Keratinocyte (primary cell): ENCODE measurements around the gene TOLLIP. TPM values are rescaled to one million over a fixed set of nuclear protein-coding genes. Genes with fewer than 3 reads are reported as not detected.
"Not testable (repeated sequence)": the region's sequence is repeated elsewhere in the genome, so short reads cannot be mapped to it uniquely, and the experiment has no call there.

Experiments used
- DNase-seq: peaks from one replicate; pipeline ENCODE4 v3.0.0-alpha.2; 2011; ENCODE audit warnings: low read depth, missing footprints, low spot score
- FAIRE-seq: peaks from 2 replicates; lab custom pipeline; 2011; peaks lifted over from hg19 to GRCh38; lab: Jason Lieb, UNC
- H2AFZ ChIP-seq: 2 replicates; pipeline ENCODE4 v1.6.0; 2012; ENCODE audit warnings: low read length, control low read depth, inconsistent platforms; ENCODE audit not compliant: control insufficient read depth
- H3K27ac ChIP-seq: 2 replicates; pipeline ENCODE4 v1.5.1; 2011; ENCODE audit warnings: low read length; ENCODE audit not compliant: control insufficient read depth, insufficient read depth
- H3K27me3 ChIP-seq: 3 replicates; pipeline ENCODE4 v1.6.0; 2011; ENCODE audit warnings: low read length; ENCODE audit not compliant: control insufficient read depth, insufficient read depth; ENCODE audit errors: extremely low read depth
- H3K36me3 ChIP-seq, 2 experiments: 2 replicates in 1 of 2; 3 replicates in 1 of 2; pipeline ENCODE4 v1.5.1; 2011; ENCODE audit warnings: low read length in 2 of 2, mild to moderate bottlenecking in 1 of 2; ENCODE audit not compliant: control insufficient read depth in 2 of 2, insufficient read depth in 2 of 2; ENCODE audit errors: extremely low read depth in 1 of 2
- H3K4me1 ChIP-seq: 3 replicates; pipeline ENCODE4 v1.5.1; 2011; ENCODE audit warnings: low read length; ENCODE audit not compliant: control insufficient read depth, insufficient read depth; ENCODE audit errors: extremely low read depth
- H3K4me2 ChIP-seq: 3 replicates; pipeline ENCODE4 v1.6.0; 2011; ENCODE audit warnings: low read depth, low read length; ENCODE audit not compliant: control insufficient read depth, insufficient read depth; ENCODE audit errors: extremely low read depth
- H3K4me3 ChIP-seq, 3 experiments: fragments of 200-600 bp in 1 of 3; sonication (generic) in 1 of 3; 2 replicates in 2 of 3; 3 replicates in 1 of 3; pipeline ENCODE4 v1.5.1; 2011 to 2016; ENCODE audit warnings: low read length in 3 of 3, mild to moderate bottlenecking in 3 of 3, control low read depth in 2 of 3, inconsistent platforms in 1 of 3, low read depth in 1 of 3, mixed read lengths in 1 of 3, mixed run types in 1 of 3, moderate library complexity in 1 of 3; ENCODE audit not compliant: control insufficient read depth in 2 of 3, insufficient read depth in 2 of 3; ENCODE audit errors: extremely low read depth in 1 of 3
- H3K79me2 ChIP-seq: 2 replicates; pipeline ENCODE4 v1.6.0; 2012; ENCODE audit warnings: low read length; ENCODE audit not compliant: control insufficient read depth, insufficient read depth
- H3K9ac ChIP-seq: 3 replicates; pipeline ENCODE4 v1.6.0; 2011; ENCODE audit warnings: low read length; ENCODE audit not compliant: control insufficient read depth, insufficient read depth; ENCODE audit errors: extremely low read depth
- H3K9me1 ChIP-seq: 3 replicates; pipeline ENCODE4 v1.6.0; 2011; ENCODE audit warnings: low read length; ENCODE audit not compliant: control insufficient read depth, insufficient read depth; ENCODE audit errors: extremely low read depth
- H3K9me3 ChIP-seq: 2 replicates; pipeline ENCODE4 v1.5.1; 2012; ENCODE audit warnings: low read depth, low read length; ENCODE audit not compliant: control insufficient read depth
- H4K20me1 ChIP-seq: 3 replicates; pipeline ENCODE4 v1.6.0; 2011; ENCODE audit warnings: low read length; ENCODE audit not compliant: control insufficient read depth, insufficient read depth; ENCODE audit errors: extremely low read depth
- EZH2 ChIP-seq: IDR thresholded peaks from one replicate; pipeline ENCODE4 v1.6.1; 2012; ENCODE audit warnings: inconsistent platforms, mild to moderate bottlenecking, low read length, moderate library complexity
- dilution Hi-C: fragments of 300-500 bp; cut with MboI; formaldehyde crosslinking; loops from one replicate; pipeline ENCODE4 v1.7.0; 2020; ENCODE audit warnings: low sequenced_read_pairs; ENCODE audit not compliant: extremely low pct_ligation_motif_present
- polyA plus RNA-seq, 5 experiments: library from polyadenylated mRNA; depleted of rRNA in 3 of 5; stranded (reverse) in 3 of 5; stranded (forward) in 1 of 5; unstranded in 1 of 5; fragments of >200 nt; gene quantifications; 1 replicate in 1 of 5; 2 replicates in 3 of 5; 3 replicates in 1 of 5; pipeline versions ENCODE4 v1.2.1 to v1.2.3, GENCODE V29; 2011 to 2012; ENCODE audit warnings: missing spikeins in 2 of 5, low read depth in 1 of 5, low replicate concordance in 1 of 5
- TF ChIP-seq, protein P1 (sequence below), 3 experiments: IDR thresholded peaks in 1 of 3; conservative IDR thresholded peaks in 1 of 3; optimal IDR thresholded peaks in 1 of 3; 2 replicates in 2 of 3; 3 replicates in 1 of 3; pipeline versions ENCODE3 to v1.5.1; 2011; ENCODE audit warnings: low read length in 3 of 3, mild to moderate bottlenecking in 3 of 3, moderate library complexity in 2 of 3, control low read depth in 1 of 3, inconsistent platforms in 1 of 3; ENCODE audit not compliant: insufficient read depth in 2 of 3; ENCODE audit errors: extremely low read depth in 1 of 3

Gene TOLLIP
- polyA plus RNA-seq, 1 donor (not counting 4 experiments of a cell fraction or from before 2014, with no cell fraction given), result 40.2 TPM

DNA sequence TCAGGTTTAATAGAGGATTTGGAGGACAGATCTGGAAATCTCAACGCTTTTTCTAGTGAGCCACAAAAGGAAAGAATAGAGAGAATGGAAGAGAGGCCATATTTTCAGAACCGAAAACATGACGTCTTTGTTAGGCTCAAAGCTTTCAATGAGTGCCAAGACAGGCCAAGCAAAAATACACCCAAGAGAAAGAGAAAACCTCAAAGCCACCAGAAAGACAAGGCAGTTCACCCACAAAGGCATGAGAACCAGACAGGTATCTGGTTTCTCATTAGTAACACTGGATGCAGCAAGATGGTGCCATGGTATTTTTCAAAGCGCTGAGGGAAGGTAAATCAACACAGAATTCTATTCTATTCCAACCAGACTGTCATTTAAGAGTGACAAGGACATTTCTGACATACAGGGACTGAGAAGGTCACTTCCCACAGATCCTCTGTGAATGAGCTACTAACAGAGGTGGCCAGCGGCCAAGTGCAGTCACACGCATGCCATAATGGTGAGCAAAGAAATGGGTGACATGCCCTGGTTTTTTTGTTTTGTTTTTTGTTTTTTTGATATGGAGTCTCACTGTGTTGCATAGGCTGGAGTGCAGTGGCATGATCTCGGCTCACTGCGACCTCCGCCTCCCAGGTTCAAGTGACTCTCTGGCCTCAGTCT lies 41.9 kb downstream of the TOLLIP start:
- DNase-seq (no peak), FAIRE-seq (no peak)
- Histone ChIP-seq H3K27me3 (no peaks in the 10 kb centered on the region), H2AFZ (no peak overlapping the region), H3K4me1 (peaks cover 6% of the 10 kb centered on the region), H3K9me1 (no peaks in the 10 kb centered on the region), H3K4me2 (no peak overlapping the region), H3K4me3 (no peak overlapping the region), H3K36me3 (no peaks in the 10 kb centered on the region), H3K9ac (no peak overlapping the region), H3K79me2 (no peaks in the 10 kb centered on the region), H3K27ac (no peak overlapping the region), H3K9me3 (no peaks in the 10 kb centered on the region), H4K20me1 (no peaks in the 10 kb centered on the region)
- TF ChIP-seq, protein P1, sequence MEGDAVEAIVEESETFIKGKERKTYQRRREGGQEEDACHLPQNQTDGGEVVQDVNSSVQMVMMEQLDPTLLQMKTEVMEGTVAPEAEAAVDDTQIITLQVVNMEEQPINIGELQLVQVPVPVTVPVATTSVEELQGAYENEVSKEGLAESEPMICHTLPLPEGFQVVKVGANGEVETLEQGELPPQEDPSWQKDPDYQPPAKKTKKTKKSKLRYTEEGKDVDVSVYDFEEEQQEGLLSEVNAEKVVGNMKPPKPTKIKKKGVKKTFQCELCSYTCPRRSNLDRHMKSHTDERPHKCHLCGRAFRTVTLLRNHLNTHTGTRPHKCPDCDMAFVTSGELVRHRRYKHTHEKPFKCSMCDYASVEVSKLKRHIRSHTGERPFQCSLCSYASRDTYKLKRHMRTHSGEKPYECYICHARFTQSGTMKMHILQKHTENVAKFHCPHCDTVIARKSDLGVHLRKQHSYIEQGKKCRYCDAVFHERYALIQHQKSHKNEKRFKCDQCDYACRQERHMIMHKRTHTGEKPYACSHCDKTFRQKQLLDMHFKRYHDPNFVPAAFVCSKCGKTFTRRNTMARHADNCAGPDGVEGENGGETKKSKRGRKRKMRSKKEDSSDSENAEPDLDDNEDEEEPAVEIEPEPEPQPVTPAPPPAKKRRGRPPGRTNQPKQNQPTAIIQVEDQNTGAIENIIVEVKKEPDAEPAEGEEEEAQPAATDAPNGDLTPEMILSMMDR (optimal IDR thresholded peaks at IDR 0.05 in 1 of 3, IDR thresholded peaks at IDR 0.05 in 1 of 3, conservative IDR thresholded peaks at IDR 0.05 in 1 of 3; ENCODE audit: extremely low read depth in 1 of 3, insufficient read depth in 2 of 3, low read length in 3 of 3), result no peak
- no peak for TF ChIP-seq EZH2
- dilution Hi-C loops, result no loop called here

DNA sequence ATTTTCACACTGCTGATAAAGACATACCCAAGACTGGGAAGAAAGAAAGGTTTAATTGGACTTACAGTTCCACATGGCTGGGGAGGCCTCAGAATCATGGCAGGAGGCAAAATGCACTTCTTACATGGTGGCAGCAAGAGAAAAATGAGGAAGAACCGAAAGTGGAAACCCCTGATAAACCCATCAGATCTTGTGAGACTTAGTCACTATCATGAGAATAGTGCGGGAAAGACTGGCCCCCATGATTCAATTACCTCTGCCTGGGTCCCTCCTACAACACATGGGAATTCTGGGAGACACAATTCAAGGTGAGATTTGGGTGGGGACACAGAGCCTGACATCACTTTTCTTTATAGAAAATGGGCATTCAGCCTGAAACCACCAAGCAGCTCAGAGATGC lies 42.5 kb downstream of the TOLLIP start:
- H4K20me1 ChIP-seq, H3K27me3 ChIP-seq, H3K36me3 ChIP-seq, H3K4me3 ChIP-seq, H3K9ac ChIP-seq, FAIRE-seq, H3K79me2 ChIP-seq, dilution Hi-C loops, H3K9me3 ChIP-seq, DNase-seq, H3K4me2 ChIP-seq, H2AFZ ChIP-seq, H3K27ac ChIP-seq, H3K4me1 ChIP-seq, H3K9me1 ChIP-seq: not testable (repeated sequence)

DNA sequence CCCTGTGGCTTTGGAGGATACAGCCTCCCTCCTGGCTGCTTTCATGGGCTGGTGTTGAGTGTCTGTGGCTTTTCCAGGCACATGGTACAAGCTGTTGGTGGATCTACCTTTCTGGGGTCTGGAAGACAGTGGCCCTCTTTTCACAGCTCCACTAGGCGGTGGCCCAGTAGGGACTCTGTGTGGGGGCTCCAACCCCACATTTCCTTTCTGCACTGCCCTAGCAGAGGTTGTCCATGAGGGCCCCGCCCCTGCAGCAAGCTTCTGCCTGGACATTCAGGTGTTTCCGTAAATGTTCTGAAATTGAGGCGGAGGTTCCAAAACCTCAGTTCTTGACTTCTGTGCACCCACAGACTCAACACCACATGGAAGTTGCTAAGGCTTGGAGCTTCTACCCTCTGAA lies 44.0 kb downstream of the TOLLIP start:
- H3K4me3 ChIP-seq, H4K20me1 ChIP-seq, H3K9me1 ChIP-seq, H3K79me2 ChIP-seq, H3K27ac ChIP-seq, DNase-seq, H3K36me3 ChIP-seq, H3K9ac ChIP-seq, H3K4me1 ChIP-seq, dilution Hi-C loops, H3K9me3 ChIP-seq, H3K4me2 ChIP-seq, FAIRE-seq, H2AFZ ChIP-seq, H3K27me3 ChIP-seq: not testable (repeated sequence)
